ENCODE data around the gene TEX14. TPM values are rescaled to one million over a fixed set of nuclear protein-coding genes. Genes with fewer than 3 reads are reported as not detected.

Gene TEX14
- total RNA-seq, 4 donors from 2014 or later: 0.11 to 2.3 (median 0.27) TPM

DNA sequence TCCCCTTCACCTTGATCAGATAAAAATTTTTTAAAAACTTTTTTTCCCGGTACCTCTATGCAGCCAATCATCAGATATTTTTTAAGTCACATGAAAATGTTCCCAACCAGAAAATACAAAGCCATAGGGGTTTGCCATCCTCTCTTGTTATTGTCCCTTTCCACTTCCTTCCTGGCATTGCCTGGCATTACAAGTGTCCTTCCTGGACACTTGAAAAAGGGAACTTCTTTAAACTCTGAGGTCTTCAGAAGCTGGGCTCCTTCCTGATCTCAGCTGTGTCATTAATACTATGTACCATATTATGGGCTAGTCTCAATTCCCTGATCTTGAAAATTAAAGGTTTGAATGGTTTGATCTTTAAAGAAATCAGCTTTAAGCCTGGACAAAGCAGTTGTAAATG is 64.9 kb downstream of the TEX14 start:
- Histone ChIP-seq H3K4me1 (no peaks in the 10 kb centered on the region), H3K27me3 (no peaks in the 10 kb centered on the region), H3K9me3 (no peaks in the 10 kb centered on the region), H3K4me3 (replicated peaks in 1 of 3) (no peak overlapping the region), H3K27ac (no peak overlapping the region), H3K36me3 (no peaks in the 10 kb centered on the region)
- DNase-seq: no peak
- WGBS, 2 donors: 63 to 79% methylated on average over 1 of the region's 1 CpG
- intact Hi-C loops (cut with DNase I): no loop called here
- TF ChIP-seq, protein P1, sequence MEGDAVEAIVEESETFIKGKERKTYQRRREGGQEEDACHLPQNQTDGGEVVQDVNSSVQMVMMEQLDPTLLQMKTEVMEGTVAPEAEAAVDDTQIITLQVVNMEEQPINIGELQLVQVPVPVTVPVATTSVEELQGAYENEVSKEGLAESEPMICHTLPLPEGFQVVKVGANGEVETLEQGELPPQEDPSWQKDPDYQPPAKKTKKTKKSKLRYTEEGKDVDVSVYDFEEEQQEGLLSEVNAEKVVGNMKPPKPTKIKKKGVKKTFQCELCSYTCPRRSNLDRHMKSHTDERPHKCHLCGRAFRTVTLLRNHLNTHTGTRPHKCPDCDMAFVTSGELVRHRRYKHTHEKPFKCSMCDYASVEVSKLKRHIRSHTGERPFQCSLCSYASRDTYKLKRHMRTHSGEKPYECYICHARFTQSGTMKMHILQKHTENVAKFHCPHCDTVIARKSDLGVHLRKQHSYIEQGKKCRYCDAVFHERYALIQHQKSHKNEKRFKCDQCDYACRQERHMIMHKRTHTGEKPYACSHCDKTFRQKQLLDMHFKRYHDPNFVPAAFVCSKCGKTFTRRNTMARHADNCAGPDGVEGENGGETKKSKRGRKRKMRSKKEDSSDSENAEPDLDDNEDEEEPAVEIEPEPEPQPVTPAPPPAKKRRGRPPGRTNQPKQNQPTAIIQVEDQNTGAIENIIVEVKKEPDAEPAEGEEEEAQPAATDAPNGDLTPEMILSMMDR (IDR thresholded peaks at IDR 0.05): no peak
- no peak for TF ChIP-seq POLR2A (IDR thresholded peaks at IDR 0.05)

- no peak overlapping the region for H3K4me3 ChIP-seq (replicated peaks in 1 of 3)
- no peaks in the 10 kb centered on the region for H3K27me3 ChIP-seq
- no peaks in the 10 kb centered on the region for H3K36me3 ChIP-seq
- no peaks in the 10 kb centered on the region for H3K4me1 ChIP-seq
- WGBS, 2 donors: 64 to 69% methylated on average over 1 of the region's 1 CpG
- H3K27ac ChIP-seq: no peak overlapping the region
- no peaks in the 10 kb centered on the region for H3K9me3 ChIP-seq
- no peak for TF ChIP-seq POLR2A (IDR thresholded peaks at IDR 0.05)
- TF ChIP-seq, protein P1 (IDR thresholded peaks at IDR 0.05): no peak
- intact Hi-C loops (cut with DNase I): no loop called here
- DNase-seq: no peak
These were observed 67.1 kb downstream of the TEX14 start for GRCh38 chr17:58624751-58625150.

DNA sequence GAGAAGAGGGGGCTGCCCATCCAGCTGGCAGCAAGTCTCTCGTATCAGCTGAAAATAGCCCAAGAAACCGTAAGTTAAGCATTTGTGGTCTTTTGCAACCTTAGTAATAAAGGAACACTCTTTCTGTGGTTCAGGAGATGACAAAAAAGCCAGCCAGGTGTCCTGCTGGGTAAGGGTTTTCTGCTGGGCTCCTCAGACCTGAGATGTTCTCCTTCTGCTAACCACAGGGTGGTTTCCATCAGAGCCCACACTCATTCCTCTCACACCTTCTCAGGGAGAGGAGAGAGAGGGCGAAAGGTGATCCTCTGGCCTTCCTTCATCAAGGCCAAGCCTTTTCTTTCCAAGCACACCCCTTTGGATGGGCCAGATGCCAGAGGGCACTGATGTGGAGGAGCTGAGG is 70.7 kb downstream of the TEX14 start:
- Histone ChIP-seq H3K27ac (no peak overlapping the region), H3K4me1 (no peaks in the 10 kb centered on the region), H3K9me3 (no peaks in the 10 kb centered on the region), H3K27me3 (no peaks in the 10 kb centered on the region), H3K36me3 (no peaks in the 10 kb centered on the region), H3K4me3 (replicated peaks in 1 of 3) (no peak overlapping the region)
- TF ChIP-seq, protein P1 (IDR thresholded peaks at IDR 0.05): no peak
- TF ChIP-seq POLR2A (IDR thresholded peaks at IDR 0.05): no peak
- 56 to 82% methylated on average over 3 of the region's 3 CpGs for WGBS, 2 donors
- no peak for DNase-seq
- intact Hi-C loops (cut with DNase I): no loop called here

DNA sequence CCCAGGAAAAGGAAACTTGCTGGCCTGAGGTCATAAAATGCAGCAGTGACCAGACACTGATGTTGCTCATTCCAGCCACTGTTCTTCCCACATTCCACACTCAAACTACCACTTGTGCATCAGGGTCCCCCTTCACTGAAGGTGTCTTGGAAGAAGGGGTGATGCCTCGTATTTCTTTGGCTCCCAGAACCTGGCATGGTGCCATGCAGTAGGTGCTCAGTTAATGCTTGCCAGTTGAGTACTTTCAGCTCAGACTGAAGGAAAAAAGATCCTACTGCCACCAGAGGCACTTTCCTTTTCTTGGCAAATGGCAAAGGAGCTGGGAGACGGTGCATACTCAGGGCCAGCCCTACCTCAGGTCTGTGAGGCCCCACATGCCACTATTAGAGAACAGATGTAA is 73.5 kb downstream of the TEX14 start:
- intact Hi-C loops (cut with DNase I): no loop called here
- Histone ChIP-seq H3K4me1 (no peaks in the 10 kb centered on the region), H3K27ac (no peak overlapping the region), H3K9me3 (no peaks in the 10 kb centered on the region), H3K4me3 (replicated peaks in 1 of 3) (no peak overlapping the region), H3K27me3 (no peaks in the 10 kb centered on the region), H3K36me3 (no peaks in the 10 kb centered on the region)
- no peak for TF ChIP-seq POLR2A (IDR thresholded peaks at IDR 0.05)
- TF ChIP-seq, protein P1 (IDR thresholded peaks at IDR 0.05): no peak
- no peak for DNase-seq
- 63 to 84% methylated on average over 2 of the region's 2 CpGs for WGBS, 2 donors

DNA sequence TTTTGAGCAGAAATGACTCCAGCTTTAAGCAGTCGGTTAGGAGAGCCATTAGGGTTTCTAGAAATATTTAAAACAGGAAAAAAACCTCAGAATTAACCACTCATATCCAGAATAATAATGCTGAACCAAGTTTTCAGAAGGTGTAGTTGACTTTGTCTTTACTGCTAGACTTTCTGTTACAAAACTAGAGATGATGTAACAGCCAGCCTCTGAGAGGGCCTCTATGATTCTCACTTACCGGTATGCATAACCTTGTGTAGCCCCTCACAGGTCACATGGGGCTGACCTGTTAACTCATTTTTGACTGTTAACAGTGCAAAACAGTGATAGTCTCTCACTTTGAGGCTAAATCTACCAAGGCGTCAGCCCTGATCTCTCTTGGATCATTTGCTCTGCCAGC is 74.3 kb downstream of the TEX14 start:
- TF ChIP-seq POLR2A (IDR thresholded peaks at IDR 0.05): no peak
- TF ChIP-seq, protein P1 (IDR thresholded peaks at IDR 0.05): no peak
- H3K4me3 ChIP-seq (replicated peaks in 1 of 3): no peak overlapping the region
- WGBS, 2 donors: 71 to 80% methylated on average over 3 of the region's 3 CpGs
- H3K27me3 ChIP-seq: no peaks in the 10 kb centered on the region
- intact Hi-C loops (cut with DNase I): no loop called here
- no peaks in the 10 kb centered on the region for H3K9me3 ChIP-seq
- no peak overlapping the region for H3K27ac ChIP-seq
- no peaks in the 10 kb centered on the region for H3K4me1 ChIP-seq
- DNase-seq: no peak
- H3K36me3 ChIP-seq: no peaks in the 10 kb centered on the region
